ELR (cell line): Measurements from ENCODE around the gene CHL1.

Experiments used
- DNase-seq: peaks from one replicate; pipeline ENCODE4 v3.0.0-alpha.2; 2015; ENCODE audit warnings: low read depth

CHL1 gene

GRCh38 chr3:217099-217813 is 20.7 kb downstream of the CHL1 start:
- no peak for DNase-seq

GRCh38 chr3:217948-218347 is 21.4 kb downstream of the CHL1 start:
- DNase-seq, result no peak

- DNase-seq, result no peak
These were observed 32.0 kb downstream of the CHL1 start for GRCh38 chr3:228442-229182.

GRCh38 chr3:229183-229661 is 32.7 kb downstream of the CHL1 start:
- DNase-seq, result no peak

- no peak for DNase-seq
These were observed 40.3 kb downstream of the CHL1 start for GRCh38 chr3:236881-237280.

- DNase-seq, result no peak
These were observed 46.2 kb downstream of the CHL1 start for GRCh38 chr3:242602-243355.

GRCh38 chr3:243356-243725 is 46.8 kb downstream of the CHL1 start:
- no peak for DNase-seq

GRCh38 chr3:244041-244440 is 47.5 kb downstream of the CHL1 start:
- no peak for DNase-seq

GRCh38 chr3:247916-248315 is 51.4 kb downstream of the CHL1 start:
- DNase-seq, result no peak

GRCh38 chr3:248864-249520 is 52.4 kb downstream of the CHL1 start:
- no peak for DNase-seq

GRCh38 chr3:249587-250262 is 53.2 kb downstream of the CHL1 start:
- DNase-seq, result no peak

- no peak for DNase-seq
These were observed 59.9 kb downstream of the CHL1 start for GRCh38 chr3:256501-256900.

GRCh38 chr3:257826-258225 is 61.3 kb downstream of the CHL1 start:
- no peak for DNase-seq

- DNase-seq, result no peak
These were observed 64.3 kb downstream of the CHL1 start for GRCh38 chr3:260898-261297.

GRCh38 chr3:263393-263792 is 66.8 kb downstream of the CHL1 start:
- DNase-seq, result no peak

GRCh38 chr3:264394-265156 is 68.0 kb downstream of the CHL1 start:
- no peak for DNase-seq

- DNase-seq, result no peak
These were observed 70.5 kb downstream of the CHL1 start for GRCh38 chr3:267101-267500.

- no peak for DNase-seq
These were observed 74.1 kb downstream of the CHL1 start for GRCh38 chr3:270688-271087.

GRCh38 chr3:274927-275326 is 78.4 kb downstream of the CHL1 start:
- no peak for DNase-seq

GRCh38 chr3:277873-278272 is 81.3 kb downstream of the CHL1 start:
- no peak for DNase-seq
